ENCODE results near the gene TRAPPC10.
"Not testable (repeated sequence)": the region's sequence is repeated elsewhere in the genome, so short reads cannot be mapped to it uniquely, and the experiment has no call there.

The TRAPPC10 gene

DNA sequence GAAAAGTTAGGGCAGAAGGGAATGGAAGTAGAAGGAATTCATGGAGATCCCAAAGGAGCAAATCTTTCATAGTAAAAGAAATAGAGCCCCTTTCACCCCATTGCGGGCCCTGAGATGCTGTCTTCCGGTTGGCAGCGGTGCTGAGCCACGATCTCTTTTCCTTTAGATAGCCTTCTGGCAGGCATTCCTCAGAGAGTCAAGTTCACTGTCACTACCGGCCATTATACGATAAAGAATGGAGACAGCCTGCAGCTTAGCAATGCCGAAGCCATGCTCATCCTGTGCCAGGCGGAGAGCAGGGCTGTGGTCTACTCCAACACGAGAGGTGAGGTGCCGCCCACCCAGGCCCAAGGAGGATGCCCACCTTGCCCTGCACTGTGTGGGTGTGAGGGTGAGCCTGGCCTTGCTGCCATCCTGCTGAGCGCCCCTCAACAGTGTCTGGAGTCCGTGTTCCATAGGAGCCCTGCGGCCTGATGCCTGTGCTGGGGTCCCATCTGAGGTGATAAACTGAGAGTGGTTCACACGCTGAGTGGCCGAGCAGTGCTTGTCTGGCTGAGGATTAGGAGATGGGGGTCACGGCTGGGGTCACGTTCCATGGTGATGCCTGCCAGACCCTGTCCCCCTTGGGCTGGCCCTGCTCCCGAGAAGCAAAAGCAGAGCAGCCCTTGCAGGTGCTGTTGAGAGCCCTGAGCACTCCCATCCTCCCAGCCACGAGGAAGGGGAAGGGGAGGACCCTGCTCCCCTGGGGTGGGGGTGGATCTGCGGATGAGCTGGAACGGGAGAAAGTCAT lies 74.7 kb downstream of the TRAPPC10 start:
- H3K36me3 ChIP-seq (ENCODE audit: control insufficient read depth in 1 of 2, insufficient read depth in 2 of 2, low read length in 2 of 2) = peaks cover 12 to 72% of the 10 kb centered on the region in 2 donors
- no peaks in the 10 kb centered on the region for H3K9me3 ChIP-seq (ENCODE audit: control insufficient read depth in 1 of 2, low read length in 2 of 2)
- H3K27ac ChIP-seq (ENCODE audit: low read depth, low read length) = no peak overlapping the region
- H3K4me1 ChIP-seq (ENCODE audit: control insufficient read depth in 1 of 2, insufficient read depth in 2 of 2, low read length in 2 of 2) = peaks cover 61 to 69% of the 10 kb centered on the region in 2 donors
- H3K4me3 ChIP-seq (ENCODE audit: low read depth in 1 of 2, low read length in 2 of 2) = no peak overlapping the region
- peak overlapping the region in 1 of 2 donors; percentile 8 for H3K9ac ChIP-seq (ENCODE audit: low read depth in 1 of 2, low read length in 2 of 2)
- H3K27me3 ChIP-seq (ENCODE audit: control insufficient read depth in 1 of 2, insufficient read depth in 2 of 2, low read length in 2 of 2) = no peaks in the 10 kb centered on the region

DNA sequence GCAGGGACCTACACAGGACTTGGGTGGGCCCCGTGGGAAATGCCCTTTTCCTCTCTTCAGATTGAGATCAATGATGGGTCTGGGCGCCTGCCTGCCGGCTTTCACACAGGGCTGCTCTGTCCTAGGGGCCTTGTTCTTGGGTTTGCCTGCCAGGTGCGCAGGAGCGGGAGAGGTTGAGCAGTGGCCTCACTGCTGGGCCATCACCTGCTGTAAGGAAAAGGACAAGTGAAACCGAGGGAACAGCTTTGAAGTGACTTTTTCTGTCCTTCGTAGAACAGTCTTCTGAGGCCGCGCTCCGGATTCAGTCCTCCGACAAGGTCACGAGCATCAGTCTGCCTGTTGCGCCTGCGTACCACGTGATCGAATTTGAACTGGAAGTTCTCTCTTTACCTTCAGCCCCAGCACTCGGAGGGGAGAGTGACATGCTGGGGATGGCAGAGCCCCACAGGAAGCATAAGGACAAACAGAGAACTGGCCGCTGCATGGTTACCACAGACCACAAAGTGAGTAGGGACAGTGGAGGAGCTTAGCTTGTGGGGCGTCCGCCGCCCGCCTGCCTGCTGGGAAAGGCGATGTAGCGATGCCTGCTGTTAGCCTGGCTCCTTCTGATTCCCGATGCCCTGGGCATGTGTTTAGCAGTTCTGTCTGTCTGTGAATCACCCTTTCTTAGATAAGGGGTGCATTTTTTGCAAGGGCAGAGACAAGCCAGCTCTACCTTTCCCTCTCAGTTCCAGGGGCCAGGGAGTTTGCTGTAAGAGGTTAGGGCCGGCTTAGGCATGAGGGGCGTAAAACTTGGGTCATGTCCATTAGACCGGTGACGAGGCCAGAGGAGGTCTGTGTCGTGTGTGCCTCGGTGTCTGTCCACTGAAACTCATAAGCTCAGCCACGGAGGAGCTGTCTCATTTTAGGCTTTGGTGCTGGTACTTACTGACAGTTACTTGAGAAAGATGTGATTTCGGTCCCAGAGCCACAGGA lies 75.6 kb downstream of the TRAPPC10 start:
- H3K27ac ChIP-seq (ENCODE audit: low read depth, low read length) = no peak overlapping the region

DNA sequence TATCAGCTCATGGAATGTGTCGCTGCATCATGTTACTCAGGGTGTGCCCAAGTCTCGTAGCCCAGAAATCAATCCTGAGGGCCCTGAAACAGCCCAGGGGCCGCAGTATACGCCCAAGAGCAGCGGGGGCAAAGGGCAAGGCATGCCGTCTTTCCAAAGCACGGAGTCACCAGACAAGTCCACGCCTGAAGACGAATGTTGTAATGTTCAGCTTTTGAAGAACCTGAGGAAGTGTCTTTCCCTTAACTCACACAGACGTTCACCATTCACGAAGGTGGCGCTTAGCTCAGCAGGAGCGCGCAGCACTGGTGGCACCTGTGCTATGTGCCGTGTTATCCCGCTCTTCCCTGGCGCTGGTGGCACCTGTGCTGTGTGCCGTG lies 76.3 kb downstream of the TRAPPC10 start:
- Histone ChIP-seq H3K27ac (ENCODE audit: low read depth, low read length) (peak overlapping the region; percentile 45), H3K36me3 (ENCODE audit: control insufficient read depth in 1 of 2, insufficient read depth in 2 of 2, low read length in 2 of 2) (peaks cover 9 to 56% of the 10 kb centered on the region in 2 donors), H3K9ac (ENCODE audit: low read depth in 1 of 2, low read length in 2 of 2) (peak overlapping the region; percentile 1 to 59), H3K4me1 (ENCODE audit: control insufficient read depth in 1 of 2, insufficient read depth in 2 of 2, low read length in 2 of 2) (peaks cover 58 to 70% of the 10 kb centered on the region in 2 donors), H3K27me3 (ENCODE audit: control insufficient read depth in 1 of 2, insufficient read depth in 2 of 2, low read length in 2 of 2) (no peaks in the 10 kb centered on the region), H3K4me3 (ENCODE audit: low read depth in 1 of 2, low read length in 2 of 2) (peak overlapping the region in 1 of 2 donors; percentile 62), H3K9me3 (ENCODE audit: control insufficient read depth in 1 of 2, low read length in 2 of 2) (no peaks in the 10 kb centered on the region)

More for the DNA sequence above, 75.6 kb downstream of the TRAPPC10 start:
- H3K27me3 ChIP-seq (ENCODE audit: control insufficient read depth in 1 of 2, insufficient read depth in 2 of 2, low read length in 2 of 2) = no peaks in the 10 kb centered on the region
- peak overlapping the region in 1 of 2 donors; percentile 62 for H3K4me3 ChIP-seq (ENCODE audit: low read depth in 1 of 2, low read length in 2 of 2)
- no peaks in the 10 kb centered on the region for H3K9me3 ChIP-seq (ENCODE audit: control insufficient read depth in 1 of 2, low read length in 2 of 2)
- H3K9ac ChIP-seq (ENCODE audit: low read depth in 1 of 2, low read length in 2 of 2) = peak overlapping the region in 1 of 2 donors; percentile 1
- H3K4me1 ChIP-seq (ENCODE audit: control insufficient read depth in 1 of 2, insufficient read depth in 2 of 2, low read length in 2 of 2) = peaks cover 64 to 73% of the 10 kb centered on the region in 2 donors
- H3K36me3 ChIP-seq (ENCODE audit: control insufficient read depth in 1 of 2, insufficient read depth in 2 of 2, low read length in 2 of 2) = peaks cover 15 to 63% of the 10 kb centered on the region in 2 donors

DNA sequence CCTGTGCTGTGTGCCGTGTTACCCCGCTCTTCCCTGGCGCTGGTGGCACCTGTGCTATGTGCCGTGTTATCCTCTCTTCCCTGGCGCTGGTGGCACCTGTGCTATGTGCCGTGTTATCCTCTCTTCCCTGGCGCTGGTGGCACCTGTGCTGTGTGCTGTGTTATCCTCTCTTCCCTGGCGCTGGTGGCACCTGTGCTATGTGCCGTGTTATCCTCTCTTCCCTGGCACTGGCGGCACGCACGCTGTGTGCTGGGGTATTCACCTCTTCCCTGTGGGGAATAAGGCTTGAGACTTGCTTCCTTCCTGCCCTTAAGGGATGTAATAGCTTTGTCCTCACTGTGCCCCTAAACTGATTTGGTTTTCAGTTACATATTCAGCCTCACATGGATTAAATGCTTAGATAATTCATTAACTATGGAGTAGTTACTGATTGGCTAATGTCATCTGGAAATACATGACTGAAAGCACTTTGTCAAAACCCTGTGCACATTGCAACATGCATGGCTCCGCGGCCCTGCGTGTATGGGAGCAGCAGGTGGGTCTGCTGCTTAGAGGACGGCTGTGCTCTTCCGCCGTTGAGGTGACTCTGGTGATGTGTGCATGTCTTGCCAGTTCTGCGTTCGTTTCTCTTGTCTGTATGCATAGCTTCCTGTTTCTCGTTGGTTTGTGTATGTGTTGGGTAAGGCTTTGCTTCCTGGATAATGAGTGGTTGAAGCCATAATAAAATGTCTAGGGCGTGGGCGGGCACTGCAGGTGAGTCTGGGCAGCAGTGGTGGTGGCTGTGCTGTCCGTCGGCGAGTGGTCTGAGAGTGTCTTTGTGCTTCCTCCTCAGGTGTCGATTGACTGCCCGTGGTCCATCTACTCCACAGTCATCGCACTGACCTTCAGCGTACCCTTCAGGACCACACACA lies 77.1 kb downstream of the TRAPPC10 start:
- Histone ChIP-seq H3K9me3 (ENCODE audit: control insufficient read depth in 1 of 2, low read length in 2 of 2) (no peaks in the 10 kb centered on the region), H3K4me1 (ENCODE audit: control insufficient read depth in 1 of 2, insufficient read depth in 2 of 2, low read length in 2 of 2) (peaks cover 58 to 65% of the 10 kb centered on the region in 2 donors), H3K9ac (ENCODE audit: low read depth in 1 of 2, low read length in 2 of 2) (peak overlapping the region; percentile 40 to 59), H3K27me3 (ENCODE audit: control insufficient read depth in 1 of 2, insufficient read depth in 2 of 2, low read length in 2 of 2) (no peaks in the 10 kb centered on the region), H3K27ac (ENCODE audit: low read depth, low read length) (peak overlapping the region; percentile 45), H3K4me3 (ENCODE audit: low read depth in 1 of 2, low read length in 2 of 2) (peak overlapping the region; percentile 41 to 62), H3K36me3 (ENCODE audit: control insufficient read depth in 1 of 2, insufficient read depth in 2 of 2, low read length in 2 of 2) (peaks cover 9 to 52% of the 10 kb centered on the region in 2 donors)

DNA sequence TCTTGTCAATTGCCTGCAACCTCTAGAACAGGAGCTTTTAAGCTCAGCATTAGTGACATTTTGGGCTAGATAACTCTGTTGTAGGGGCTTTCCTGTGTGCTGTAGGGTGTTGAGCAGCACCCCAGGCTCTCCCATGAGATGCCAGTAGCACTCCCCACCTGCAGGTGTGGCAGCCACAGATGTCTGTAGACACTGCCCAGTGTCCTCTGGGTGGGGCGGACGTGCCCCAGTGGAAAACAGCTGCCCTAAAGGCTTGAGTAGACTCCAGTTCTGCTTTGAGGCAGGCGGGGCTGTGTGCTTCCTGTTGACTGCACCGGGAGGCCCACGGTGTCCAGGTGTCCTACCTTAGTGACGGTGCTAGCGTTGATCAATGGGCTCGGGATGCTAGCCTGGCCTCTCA lies 78.2 kb downstream of the TRAPPC10 start:
- Histone ChIP-seq H3K27me3 (ENCODE audit: control insufficient read depth in 1 of 2, insufficient read depth in 2 of 2, low read length in 2 of 2) (no peaks in the 10 kb centered on the region), H3K9ac (ENCODE audit: low read depth in 1 of 2, low read length in 2 of 2) (peak overlapping the region; percentile 9 to 40), H3K4me3 (ENCODE audit: low read depth in 1 of 2, low read length in 2 of 2) (peak overlapping the region in 1 of 2 donors; percentile 41), H3K4me1 (ENCODE audit: control insufficient read depth in 1 of 2, insufficient read depth in 2 of 2, low read length in 2 of 2) (peaks cover 49 to 58% of the 10 kb centered on the region in 2 donors), H3K36me3 (ENCODE audit: control insufficient read depth in 1 of 2, insufficient read depth in 2 of 2, low read length in 2 of 2) (peaks cover 9 to 41% of the 10 kb centered on the region in 2 donors), H3K9me3 (ENCODE audit: control insufficient read depth in 1 of 2, low read length in 2 of 2) (no peaks in the 10 kb centered on the region), H3K27ac (ENCODE audit: low read depth, low read length) (peak overlapping the region; percentile 45)

DNA sequence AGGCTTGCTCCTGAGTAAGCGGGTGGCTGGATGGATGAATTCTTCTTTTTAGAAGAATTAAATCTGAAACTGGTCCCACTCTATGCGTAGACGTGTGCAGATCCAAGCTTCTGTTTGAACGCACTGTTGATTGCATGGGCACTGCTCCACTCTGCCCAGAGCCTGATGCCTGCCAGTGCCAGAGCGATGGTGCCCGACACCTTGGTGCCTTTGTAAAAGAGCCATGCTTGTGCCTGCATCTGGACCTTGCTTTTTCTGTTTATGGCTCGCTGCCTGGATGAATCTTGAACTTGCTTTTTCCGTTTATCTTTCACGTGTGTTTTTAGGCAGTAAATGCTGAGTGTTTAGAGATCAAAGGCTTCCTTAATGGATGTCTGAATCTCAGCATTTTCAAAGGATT lies 80.1 kb downstream of the TRAPPC10 start:
- Histone ChIP-seq H3K27ac (ENCODE audit: low read depth, low read length) (no peak overlapping the region), H3K4me3 (ENCODE audit: low read depth in 1 of 2, low read length in 2 of 2) (no peak overlapping the region), H3K9ac (ENCODE audit: low read depth in 1 of 2, low read length in 2 of 2) (no peak overlapping the region), H3K27me3 (ENCODE audit: control insufficient read depth in 1 of 2, insufficient read depth in 2 of 2, low read length in 2 of 2) (no peaks in the 10 kb centered on the region), H3K4me1 (ENCODE audit: control insufficient read depth in 1 of 2, insufficient read depth in 2 of 2, low read length in 2 of 2) (peaks cover 40 to 43% of the 10 kb centered on the region in 2 donors), H3K9me3 (ENCODE audit: control insufficient read depth in 1 of 2, low read length in 2 of 2) (no peaks in the 10 kb centered on the region), H3K36me3 (ENCODE audit: control insufficient read depth in 1 of 2, insufficient read depth in 2 of 2, low read length in 2 of 2) (peaks cover 9 to 25% of the 10 kb centered on the region in 2 donors)

DNA sequence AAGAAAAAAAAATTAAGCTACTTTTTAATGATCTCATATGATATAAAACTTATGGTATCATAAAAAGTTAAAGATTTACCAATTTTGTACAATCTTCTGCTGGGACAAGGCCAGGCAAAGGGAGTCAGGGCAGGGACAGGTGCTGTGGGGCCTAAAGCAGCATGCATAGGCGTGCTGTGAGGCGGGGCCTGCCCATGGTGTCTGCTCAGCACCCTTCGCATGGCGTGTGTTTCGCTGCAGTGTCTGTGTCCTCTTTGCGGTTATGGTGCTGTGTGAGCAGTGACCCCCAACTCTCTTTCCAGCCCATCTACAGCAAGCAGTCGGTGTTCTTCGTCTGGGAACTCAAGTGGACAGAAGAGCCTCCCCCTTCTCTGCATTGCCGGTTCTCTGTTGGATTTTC lies 81.7 kb downstream of the TRAPPC10 start:
- H3K27ac ChIP-seq (ENCODE audit: low read depth, low read length) = no peak overlapping the region
- H3K4me3 ChIP-seq (ENCODE audit: low read depth in 1 of 2, low read length in 2 of 2) = no peak overlapping the region
- no peaks in the 10 kb centered on the region for H3K27me3 ChIP-seq (ENCODE audit: control insufficient read depth in 1 of 2, insufficient read depth in 2 of 2, low read length in 2 of 2)
- peaks cover 25 to 28% of the 10 kb centered on the region in 2 donors for H3K4me1 ChIP-seq (ENCODE audit: control insufficient read depth in 1 of 2, insufficient read depth in 2 of 2, low read length in 2 of 2)
- no peak overlapping the region for H3K9ac ChIP-seq (ENCODE audit: low read depth in 1 of 2, low read length in 2 of 2)
- H3K9me3 ChIP-seq (ENCODE audit: control insufficient read depth in 1 of 2, low read length in 2 of 2) = no peaks in the 10 kb centered on the region
- H3K36me3 ChIP-seq (ENCODE audit: control insufficient read depth in 1 of 2, insufficient read depth in 2 of 2, low read length in 2 of 2) = peaks cover 9 to 10% of the 10 kb centered on the region in 2 donors

DNA sequence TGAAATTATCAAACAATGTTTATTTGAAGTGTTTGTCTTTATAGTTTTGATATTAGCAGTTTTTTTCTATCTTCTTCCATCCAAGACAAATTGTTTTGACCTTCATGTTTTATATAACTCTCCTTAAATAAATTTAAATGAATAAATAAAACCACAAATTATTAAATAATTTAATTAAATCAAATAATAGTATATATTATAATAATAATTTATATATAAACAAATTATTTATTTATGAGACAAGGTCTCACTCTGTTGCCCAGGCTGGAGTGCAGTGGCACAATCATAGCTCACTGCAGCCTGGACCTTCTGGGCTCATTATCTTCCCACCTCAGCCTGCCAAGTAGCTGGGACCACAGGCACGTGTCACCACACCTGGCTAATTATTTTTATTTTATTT lies 82.7 kb downstream of the TRAPPC10 start:
- Histone ChIP-seq H3K27ac (ENCODE audit: low read depth, low read length) (no peak overlapping the region), H3K9me3 (ENCODE audit: control insufficient read depth in 1 of 2, low read length in 2 of 2) (no peaks in the 10 kb centered on the region), H3K4me3 (ENCODE audit: low read depth in 1 of 2, low read length in 2 of 2) (no peak overlapping the region), H3K4me1 (ENCODE audit: control insufficient read depth in 1 of 2, insufficient read depth in 2 of 2, low read length in 2 of 2) (peaks cover 14 to 17% of the 10 kb centered on the region in 2 donors), H3K36me3 (ENCODE audit: control insufficient read depth in 1 of 2, insufficient read depth in 2 of 2, low read length in 2 of 2) (peaks cover 7 to 9% of the 10 kb centered on the region in 2 donors), H3K27me3 (ENCODE audit: control insufficient read depth in 1 of 2, insufficient read depth in 2 of 2, low read length in 2 of 2) (no peaks in the 10 kb centered on the region), H3K9ac (ENCODE audit: low read depth in 1 of 2, low read length in 2 of 2) (no peak overlapping the region)

DNA sequence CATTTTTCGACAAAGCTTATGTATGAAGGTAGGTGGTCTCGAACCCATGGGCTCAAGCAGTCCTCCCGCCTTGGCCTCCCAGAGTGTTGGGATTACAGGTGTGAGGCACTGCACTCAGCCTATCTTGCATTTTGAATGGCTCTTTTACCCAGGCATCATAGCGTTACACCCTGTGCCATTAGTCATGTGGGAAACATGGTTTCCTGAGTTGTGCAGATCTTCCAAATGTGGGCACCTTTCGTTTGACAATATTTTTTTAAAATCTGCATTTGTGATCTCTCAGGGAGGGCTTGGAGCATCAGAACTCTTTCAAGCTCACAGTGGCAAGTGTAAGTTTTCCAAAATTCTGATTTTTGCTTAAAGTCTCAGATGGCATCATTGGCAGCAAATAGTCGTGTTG lies 86.4 kb downstream of the TRAPPC10 start:
- not testable (repeated sequence) for H3K9ac ChIP-seq (ENCODE audit: low read depth in 1 of 2, low read length in 2 of 2); H3K4me1 ChIP-seq (ENCODE audit: control insufficient read depth in 1 of 2, insufficient read depth in 2 of 2, low read length in 2 of 2); H3K36me3 ChIP-seq (ENCODE audit: control insufficient read depth in 1 of 2, insufficient read depth in 2 of 2, low read length in 2 of 2); H3K27me3 ChIP-seq (ENCODE audit: control insufficient read depth in 1 of 2, insufficient read depth in 2 of 2, low read length in 2 of 2); H3K27ac ChIP-seq (ENCODE audit: low read depth, low read length); H3K4me3 ChIP-seq (ENCODE audit: low read depth in 1 of 2, low read length in 2 of 2); H3K9me3 ChIP-seq (ENCODE audit: control insufficient read depth in 1 of 2, low read length in 2 of 2)
